Thymus (tissue), 11 donors: ENCODE data around the gene SALL3. TPM values are rescaled to one million over a fixed set of nuclear protein-coding genes. Genes with fewer than 3 reads are reported as not detected.

Experiments
- DNase-seq, 9 donors: peaks; one replicate each; pipeline ENCODE4 v3.0.0-alpha.2; 2013; ENCODE audit warnings: low spot score in 9 of 9, low read depth in 6 of 9, missing footprints in 1 of 9
- H3K27ac ChIP-seq, 2 donors: one replicate each; pipeline ENCODE4 v1.5.1; 2013; ENCODE audit warnings: control low read depth in 1 of 2, low read depth in 1 of 2, low read length in 1 of 2, mild to moderate bottlenecking in 1 of 2, moderate library complexity in 1 of 2
- H3K27me3 ChIP-seq, 2 donors: one replicate each; pipeline ENCODE4 v1.5.1; 2013; ENCODE audit warnings: low read length in 1 of 2; ENCODE audit not compliant: control insufficient read depth in 2 of 2, insufficient read depth in 1 of 2
- H3K36me3 ChIP-seq, 2 donors: one replicate each; pipeline ENCODE4 v1.5.1; 2013; ENCODE audit warnings: low read length in 1 of 2, mild to moderate bottlenecking in 1 of 2, moderate library complexity in 1 of 2; ENCODE audit not compliant: control insufficient read depth in 2 of 2, insufficient read depth in 2 of 2
- H3K4me1 ChIP-seq, 2 donors: one replicate each; pipeline ENCODE4 v1.5.1; 2013; ENCODE audit warnings: low read length in 2 of 2; ENCODE audit not compliant: control insufficient read depth in 2 of 2, insufficient read depth in 2 of 2
- H3K4me3 ChIP-seq, 2 donors: one replicate each; pipeline ENCODE4 v1.5.1; 2013; ENCODE audit warnings: low read length in 2 of 2, control low read depth in 1 of 2, mild to moderate bottlenecking in 1 of 2
- H3K9me3 ChIP-seq, 2 donors: one replicate each; pipeline ENCODE4 v1.5.1; 2013; ENCODE audit warnings: low read length in 1 of 2, mild to moderate bottlenecking in 1 of 2; ENCODE audit not compliant: control insufficient read depth in 2 of 2, insufficient read depth in 1 of 2
- WGBS: extraction: QIAGEN DNeasy Blood & Tissue Kit; methylation state at CpG from one replicate; pipeline ENCODE4 v1.1.7; 2013; 5-methylcytosine and 5-hydroxymethylcytosine counted together
- polyA plus RNA-seq: library from polyadenylated mRNA; stranded (reverse); fragments of 200-250 nt; gene quantifications from one replicate; pipeline ENCODE4 v1.2.3, GENCODE V29; 2013
- total RNA-seq: library from RNA; stranded (reverse); fragments of 120-200 nt; gene quantifications from one replicate; pipeline ENCODE4 v1.2.4, GENCODE V29; 2013
- donor health status: healthy.

The SALL3 gene
- total and polyA plus RNA-seq, 2 donors, result under 0.01 to 0.02 TPM

DNA sequence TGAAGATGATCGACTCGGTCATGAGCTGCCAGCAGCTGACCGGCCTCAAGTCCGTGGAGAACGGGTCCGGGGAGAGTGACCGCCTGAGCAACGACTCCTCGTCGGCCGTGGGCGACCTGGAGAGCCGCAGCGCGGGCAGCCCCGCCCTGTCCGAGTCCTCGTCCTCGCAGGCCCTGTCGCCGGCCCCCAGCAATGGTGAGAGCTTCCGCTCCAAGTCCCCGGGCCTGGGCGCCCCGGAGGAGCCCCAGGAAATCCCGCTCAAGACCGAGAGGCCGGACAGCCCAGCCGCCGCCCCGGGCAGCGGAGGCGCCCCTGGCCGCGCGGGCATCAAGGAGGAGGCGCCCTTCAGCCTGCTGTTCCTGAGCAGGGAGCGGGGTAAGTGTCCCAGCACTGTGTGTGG is 14.9 kb downstream of the SALL3 start:
- WGBS, result 98% methylated on average over 38 of the region's 38 CpGs
- peaks cover 2 to 4% of the 10 kb centered on the region in 2 donors for H3K27me3 ChIP-seq
- H3K4me1 ChIP-seq, result no peaks in the 10 kb centered on the region
- DNase-seq, result no peak
- no peak overlapping the region for H3K4me3 ChIP-seq
- peaks cover 7% of the 10 kb centered on the region in 2 donors for H3K9me3 ChIP-seq
- no peaks in the 10 kb centered on the region for H3K36me3 ChIP-seq
- H3K27ac ChIP-seq, result no peak overlapping the region

DNA sequence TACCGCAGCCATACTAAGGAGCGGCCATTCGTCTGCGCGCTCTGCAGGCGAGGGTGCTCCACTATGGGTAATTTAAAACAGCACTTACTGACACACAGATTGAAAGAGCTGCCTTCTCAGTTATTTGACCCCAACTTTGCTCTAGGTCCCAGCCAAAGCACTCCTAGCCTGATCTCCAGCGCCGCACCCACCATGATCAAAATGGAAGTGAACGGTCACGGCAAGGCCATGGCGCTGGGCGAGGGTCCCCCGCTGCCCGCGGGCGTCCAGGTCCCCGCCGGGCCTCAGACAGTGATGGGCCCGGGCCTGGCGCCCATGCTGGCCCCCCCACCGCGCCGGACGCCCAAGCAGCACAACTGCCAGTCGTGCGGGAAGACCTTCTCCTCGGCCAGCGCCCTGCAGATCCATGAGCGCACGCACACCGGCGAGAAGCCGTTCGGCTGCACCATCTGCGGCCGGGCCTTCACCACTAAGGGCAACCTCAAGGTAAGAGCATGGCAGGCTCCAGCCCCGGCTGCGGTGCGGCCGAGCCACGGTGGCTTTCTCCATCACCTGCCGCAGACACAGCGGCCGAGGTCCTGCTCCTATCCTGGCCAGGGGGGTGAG is 15.5 kb downstream of the SALL3 start:
- H3K4me3 ChIP-seq, result no peak overlapping the region
- H3K27ac ChIP-seq, result no peak overlapping the region
- H3K4me1 ChIP-seq, result no peaks in the 10 kb centered on the region
- peaks cover 7% of the 10 kb centered on the region in 2 donors for H3K9me3 ChIP-seq
- peaks cover under 1 to 4% of the 10 kb centered on the region in 2 donors for H3K27me3 ChIP-seq
- DNase-seq, result no peak
- 97% methylated on average over 44 of the region's 44 CpGs for WGBS
- H3K36me3 ChIP-seq, result no peaks in the 10 kb centered on the region

DNA sequence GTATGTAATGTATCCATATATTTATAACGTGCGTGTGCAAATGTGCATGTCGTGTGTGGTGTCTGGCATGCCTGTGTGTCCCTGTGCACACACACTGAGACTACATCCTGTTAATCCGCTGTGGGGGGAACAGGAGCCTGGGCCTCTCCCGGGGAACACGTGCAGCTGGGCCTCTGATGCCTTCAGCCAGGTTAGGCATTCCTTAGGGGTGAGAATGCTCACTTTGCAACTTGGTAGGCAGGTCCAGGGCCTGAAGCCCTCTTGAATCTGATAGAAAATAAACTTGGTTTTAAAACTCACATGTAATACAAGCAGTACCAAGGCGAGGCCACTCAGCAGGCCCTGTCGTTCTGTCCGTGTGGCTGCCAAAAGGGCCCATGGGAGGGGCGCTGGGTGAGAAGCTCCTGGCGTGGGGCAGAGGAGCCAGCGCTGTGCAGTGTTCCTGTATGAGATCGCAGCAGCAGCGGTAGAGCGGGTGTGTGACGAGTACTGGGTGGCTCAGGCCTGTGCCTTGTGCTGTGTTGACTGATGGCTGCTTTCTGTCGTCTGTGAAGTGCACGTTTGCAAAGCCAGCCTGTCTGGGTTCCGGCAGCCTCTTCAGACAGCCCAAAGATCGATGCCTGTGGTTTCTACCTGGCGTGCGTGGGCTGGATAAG is 16.2 kb downstream of the SALL3 start:
- no peak for DNase-seq
- Histone ChIP-seq H3K4me1 (no peaks in the 10 kb centered on the region), H3K9me3 (peaks cover 7% of the 10 kb centered on the region in 2 donors), H3K27me3 (peaks cover 0 to 3% of the 10 kb centered on the region in 2 donors), H3K4me3 (no peak overlapping the region), H3K27ac (no peak overlapping the region), H3K36me3 (no peaks in the 10 kb centered on the region)
- 93% methylated on average over 22 of the region's 22 CpGs for WGBS

DNA sequence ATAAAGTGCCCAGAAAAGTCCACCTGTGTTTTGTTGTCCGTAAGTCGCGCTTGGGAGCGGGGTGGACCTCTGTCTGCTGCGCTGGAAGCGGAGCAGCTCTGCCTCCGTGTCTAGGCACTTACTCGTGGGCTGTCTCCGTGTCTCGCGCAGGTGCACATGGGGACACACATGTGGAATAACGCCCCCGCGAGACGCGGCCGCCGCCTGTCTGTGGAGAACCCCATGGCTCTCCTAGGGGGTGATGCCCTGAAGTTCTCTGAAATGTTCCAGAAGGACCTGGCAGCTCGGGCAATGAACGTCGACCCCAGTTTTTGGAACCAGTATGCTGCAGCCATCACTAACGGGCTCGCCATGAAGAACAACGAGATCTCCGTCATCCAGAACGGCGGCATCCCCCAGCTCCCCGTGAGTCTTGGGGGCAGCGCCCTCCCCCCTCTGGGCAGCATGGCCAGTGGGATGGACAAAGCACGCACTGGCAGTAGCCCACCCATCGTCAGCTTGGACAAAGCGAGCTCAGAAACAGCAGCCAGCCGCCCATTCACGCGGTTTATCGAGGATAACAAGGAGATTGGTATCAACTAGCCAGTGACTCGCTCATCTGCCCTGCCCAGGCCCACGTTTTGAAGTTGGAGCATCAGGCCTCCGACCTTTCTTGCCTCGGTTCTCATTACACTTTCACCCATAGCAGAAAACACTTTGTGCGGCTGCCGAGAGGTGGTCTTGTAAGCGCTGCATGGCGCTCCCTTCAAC is 17.3 kb downstream of the SALL3 start:
- H3K4me1 ChIP-seq, result no peaks in the 10 kb centered on the region
- no peaks in the 10 kb centered on the region for H3K36me3 ChIP-seq
- H3K4me3 ChIP-seq, result no peak overlapping the region
- WGBS, result 97% methylated on average over 44 of the region's 44 CpGs
- peaks cover 2 to 3% of the 10 kb centered on the region in 2 donors for H3K27me3 ChIP-seq
- no peak for DNase-seq
- H3K9me3 ChIP-seq, result peaks cover 7% of the 10 kb centered on the region in 2 donors
- H3K27ac ChIP-seq, result no peak overlapping the region

DNA sequence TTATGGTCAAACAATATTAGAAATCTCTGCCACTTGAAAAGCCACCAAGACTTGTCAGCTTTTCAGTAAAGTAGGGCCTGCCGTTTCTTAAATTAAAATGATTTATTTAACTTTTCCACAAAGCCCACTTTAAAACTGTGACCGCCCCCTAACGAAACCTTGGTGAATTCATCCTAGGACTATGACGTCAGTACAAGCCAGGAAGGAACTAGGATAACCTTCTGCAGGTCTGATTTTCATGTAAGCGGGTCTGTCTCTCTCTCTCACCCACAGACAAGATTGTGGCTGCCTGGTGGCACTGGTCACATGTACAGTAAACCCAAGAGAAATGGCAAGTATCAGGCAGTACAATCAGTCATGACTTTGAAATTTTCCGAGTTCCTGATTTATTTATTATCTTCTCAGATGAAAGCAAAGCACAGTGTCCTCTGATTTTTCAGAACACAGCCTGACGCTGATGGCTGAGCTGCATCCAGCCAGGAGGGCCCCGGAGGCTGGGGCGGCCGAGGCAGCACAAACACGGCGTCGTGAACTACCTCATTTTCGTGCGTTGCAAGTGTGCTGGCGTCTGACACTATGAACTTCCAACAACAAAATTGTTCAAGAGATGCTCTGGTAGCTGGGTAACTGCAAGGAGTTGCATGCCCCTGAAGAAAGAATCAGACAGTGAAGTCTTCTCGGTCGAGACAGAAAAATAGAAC is 18.9 kb downstream of the SALL3 start:
- Histone ChIP-seq H3K27ac (no peak overlapping the region), H3K9me3 (peaks cover 1 to 7% of the 10 kb centered on the region in 2 donors), H3K4me3 (no peak overlapping the region), H3K27me3 (peaks cover 2 to 3% of the 10 kb centered on the region in 2 donors), H3K4me1 (no peaks in the 10 kb centered on the region), H3K36me3 (no peaks in the 10 kb centered on the region)
- DNase-seq, result no peak
- 86% methylated on average over 18 of the region's 18 CpGs for WGBS

DNA sequence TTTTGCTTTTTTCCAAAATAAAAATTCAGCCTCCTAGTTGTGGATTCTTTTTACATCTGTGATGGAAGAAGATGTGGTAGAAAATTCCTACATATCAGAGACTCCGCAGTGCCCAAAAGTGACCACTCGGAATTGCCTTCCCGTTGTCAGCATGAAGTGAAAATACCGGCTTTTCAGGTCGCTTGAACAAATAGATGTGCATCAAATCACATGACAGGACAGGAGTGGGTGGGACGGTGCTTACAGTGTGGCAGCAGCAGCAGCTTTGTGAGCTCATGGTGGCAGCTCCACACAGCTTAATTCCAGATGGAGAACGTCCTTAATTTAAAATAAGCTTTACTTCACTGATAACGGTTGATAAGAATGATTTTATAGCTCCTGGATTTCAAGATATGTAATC is 20.3 kb downstream of the SALL3 start:
- Histone ChIP-seq H3K4me1 (no peaks in the 10 kb centered on the region), H3K36me3 (no peaks in the 10 kb centered on the region), H3K4me3 (no peak overlapping the region), H3K9me3 (peaks cover 0 to 1% of the 10 kb centered on the region in 2 donors), H3K27me3 (peaks cover 2 to 3% of the 10 kb centered on the region in 2 donors), H3K27ac (no peak overlapping the region)
- WGBS, result 91% methylated on average over 8 of the region's 8 CpGs
- DNase-seq, result no peak

DNA sequence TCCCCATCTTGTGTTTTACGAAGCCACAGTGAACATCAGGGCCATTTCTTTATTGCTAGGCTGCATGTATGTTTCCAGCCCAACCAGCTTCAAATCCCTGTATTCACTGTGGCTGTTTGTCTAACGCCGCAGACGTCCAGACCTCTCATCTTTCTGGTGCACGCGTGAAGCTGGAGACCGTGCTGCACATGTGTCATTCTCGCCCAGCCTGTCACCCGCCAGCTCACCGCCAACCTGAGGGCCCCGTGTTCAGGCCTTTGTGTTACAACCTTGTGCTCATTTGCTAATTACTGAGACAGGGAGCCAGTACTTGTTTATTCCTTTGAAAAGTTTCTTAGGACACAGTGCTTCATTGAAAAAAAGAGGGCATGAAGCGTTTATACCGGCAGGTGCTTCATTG is 21.4 kb downstream of the SALL3 start:
- Histone ChIP-seq H3K4me3 (no peak overlapping the region), H3K27ac (no peak overlapping the region), H3K36me3 (no peaks in the 10 kb centered on the region), H3K27me3 (peaks cover 2 to 3% of the 10 kb centered on the region in 2 donors), H3K9me3 (peaks cover 0 to 2% of the 10 kb centered on the region in 2 donors), H3K4me1 (no peaks in the 10 kb centered on the region)
- 94% methylated on average over 13 of the region's 13 CpGs for WGBS
- DNase-seq, result no peak

DNA sequence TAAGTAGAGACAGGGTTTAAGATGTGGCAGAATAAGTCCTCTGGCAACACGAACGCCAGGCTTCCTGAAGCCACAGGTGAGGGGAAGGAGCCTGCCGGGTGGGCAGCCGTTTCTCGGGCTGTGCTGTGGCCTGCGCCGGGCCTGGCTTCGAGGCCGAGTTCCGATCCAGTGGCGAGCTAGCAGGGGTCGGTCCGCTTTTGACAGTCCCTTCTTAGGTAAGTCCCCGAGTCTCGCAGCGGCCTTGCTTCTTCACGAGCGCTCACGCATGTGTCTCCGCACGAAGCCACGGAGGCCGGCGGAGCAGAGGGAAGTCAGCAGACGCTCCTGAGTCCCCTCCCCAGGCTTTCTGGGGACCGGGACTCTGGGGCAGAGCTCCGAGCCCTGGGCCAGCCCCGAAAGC is 26.0 kb downstream of the SALL3 start:
- peaks cover 0 to 18% of the 10 kb centered on the region in 2 donors for H3K9me3 ChIP-seq
- DNase-seq, result no peak

More for the DNA sequence above, 26.0 kb downstream of the SALL3 start:
- Histone ChIP-seq H3K4me1 (no peaks in the 10 kb centered on the region), H3K36me3 (no peaks in the 10 kb centered on the region), H3K27ac (no peak overlapping the region), H3K4me3 (no peak overlapping the region), H3K27me3 (peaks cover 0 to 2% of the 10 kb centered on the region in 2 donors)
- 96% methylated on average over 28 of the region's 28 CpGs for WGBS
